NCI-H748 (cell line): Measurements from ENCODE around the gene LHFPL6.

Experiments
- DNase-seq: peaks from one replicate; lab custom pipeline; 2025; ENCODE audit not compliant: unreplicated experiment; lab: John Stamatoyannopoulos, UW

Gene LHFPL6

GRCh38 chr13:39596176-39596575 lies 6.8 kb downstream of the LHFPL6 start:
- DNase-seq: no peak

GRCh38 chr13:39590466-39591036 lies 12.4 kb downstream of the LHFPL6 start:
- DNase-seq: no peak

- no peak for DNase-seq
These were observed 14.6 kb downstream of the LHFPL6 start for GRCh38 chr13:39588384-39588783.

GRCh38 chr13:39587939-39588338 lies 15.1 kb downstream of the LHFPL6 start:
- DNase-seq: no peak

GRCh38 chr13:39586958-39587605 lies 15.9 kb downstream of the LHFPL6 start:
- no peak for DNase-seq

- no peak for DNase-seq
These were observed 16.8 kb downstream of the LHFPL6 start for GRCh38 chr13:39586151-39586550.

GRCh38 chr13:39585219-39585618 lies 17.8 kb downstream of the LHFPL6 start:
- no peak for DNase-seq

- DNase-seq: no peak
These were observed 22.0 kb downstream of the LHFPL6 start for GRCh38 chr13:39580881-39581575.

GRCh38 chr13:39578821-39579291 lies 24.1 kb downstream of the LHFPL6 start:
- no peak for DNase-seq

GRCh38 chr13:39577838-39578491 lies 25.0 kb downstream of the LHFPL6 start:
- DNase-seq: peak; percentile 49

GRCh38 chr13:39577203-39577602 lies 25.8 kb downstream of the LHFPL6 start:
- DNase-seq: no peak

GRCh38 chr13:39575641-39576238 lies 27.3 kb downstream of the LHFPL6 start:
- DNase-seq: no peak

- no peak for DNase-seq
These were observed 31.4 kb downstream of the LHFPL6 start for GRCh38 chr13:39571502-39572092.

GRCh38 chr13:39567569-39567968 lies 35.4 kb downstream of the LHFPL6 start:
- no peak for DNase-seq

GRCh38 chr13:39566216-39566869 lies 36.6 kb downstream of the LHFPL6 start:
- DNase-seq: no peak

GRCh38 chr13:39565036-39565949 lies 37.7 kb downstream of the LHFPL6 start:
- DNase-seq: no peak

GRCh38 chr13:39563470-39563735 lies 39.6 kb downstream of the LHFPL6 start:
- DNase-seq: no peak

- no peak for DNase-seq
These were observed 41.0 kb downstream of the LHFPL6 start for GRCh38 chr13:39561971-39562370.

GRCh38 chr13:39559847-39560246 lies 43.1 kb downstream of the LHFPL6 start:
- DNase-seq: no peak
